GM18498 (cell line): ENCODE results near the gene KRABD2.
"Not testable (repeated sequence)": the region's sequence is repeated elsewhere in the genome, so short reads cannot be mapped to it uniquely, and the experiment has no call there.

Source experiments
- ATAC-seq: cut with Tn5 transposase; IDR thresholded peaks from one replicate; pipeline ENCODE4 v1.9.1; 2021; ENCODE audit warnings: mild to moderate bottlenecking, moderate library complexity; ENCODE audit not compliant: unreplicated experiment

KRABD2 gene

GRCh38 chr17:8393470-8394231 lies 17.1 kb upstream of the KRABD2 start:
- no peak for ATAC-seq

GRCh38 chr17:8392674-8393469 lies 16.4 kb upstream of the KRABD2 start:
- ATAC-seq: no peak

GRCh38 chr17:8392274-8392673 lies 15.8 kb upstream of the KRABD2 start:
- no peak for ATAC-seq

GRCh38 chr17:8391711-8392110 lies 15.2 kb upstream of the KRABD2 start:
- no peak for ATAC-seq

GRCh38 chr17:8387914-8388651 lies 11.6 kb upstream of the KRABD2 start:
- ATAC-seq: no peak

GRCh38 chr17:8386841-8387240 lies 10.3 kb upstream of the KRABD2 start:
- ATAC-seq: no peak

- no peak for ATAC-seq
These were observed 8.4 kb upstream of the KRABD2 start for GRCh38 chr17:8384801-8385378.

- ATAC-seq: peak; percentile 91
These were observed 6.8 kb upstream of the KRABD2 start, which contains the start of gene RPL26 for GRCh38 chr17:8383143-8383822. Gene RPL26 (minus strand): TSS chr17:8383193. CDS start chr17:8382310, 883 bp downstream.

- ATAC-seq: no peak
These were observed 6.3 kb upstream of the KRABD2 start for GRCh38 chr17:8382880-8383142.

- ATAC-seq: no peak
These were observed 5.8 kb upstream of the KRABD2 start for GRCh38 chr17:8382052-8382879.

GRCh38 chr17:8380049-8380448 lies 3.5 kb upstream of the KRABD2 start:
- no peak for ATAC-seq

- ATAC-seq: not testable (repeated sequence)
These were observed 1.6 kb upstream of the KRABD2 start for GRCh38 chr17:8378117-8378516.

GRCh38 chr17:8377422-8377821 lies 918 bp upstream of the KRABD2 start:
- no peak for ATAC-seq

- ATAC-seq: no peak
These were observed 705 bp downstream of the KRABD2 start for GRCh38 chr17:8375738-8376259.

GRCh38 chr17:8373856-8374255 lies 2.6 kb downstream of the KRABD2 start:
- not testable (repeated sequence) for ATAC-seq

- no peak for ATAC-seq
These were observed 4.1 kb downstream of the KRABD2 start for GRCh38 chr17:8372422-8372821.

GRCh38 chr17:8371786-8372185 lies 4.7 kb downstream of the KRABD2 start:
- no peak for ATAC-seq

- no peak for ATAC-seq
These were observed 6.6 kb downstream of the KRABD2 start for GRCh38 chr17:8369944-8370343.

GRCh38 chr17:8368193-8368592 lies 8.3 kb downstream of the KRABD2 start:
- no peak for ATAC-seq

GRCh38 chr17:8366231-8366630 lies 10.3 kb downstream of the KRABD2 start:
- ATAC-seq: no peak
